NK-92 (cell line): ENCODE data around the gene NEK1.
"Not testable (repeated sequence)": the region's sequence is repeated elsewhere in the genome, so short reads cannot be mapped to it uniquely, and the experiment has no call there.

Experiments used
- DNase-seq: peaks from one replicate; lab custom pipeline; 2025; ENCODE audit not compliant: unreplicated experiment; lab: John Stamatoyannopoulos, UW

Gene NEK1

DNA sequence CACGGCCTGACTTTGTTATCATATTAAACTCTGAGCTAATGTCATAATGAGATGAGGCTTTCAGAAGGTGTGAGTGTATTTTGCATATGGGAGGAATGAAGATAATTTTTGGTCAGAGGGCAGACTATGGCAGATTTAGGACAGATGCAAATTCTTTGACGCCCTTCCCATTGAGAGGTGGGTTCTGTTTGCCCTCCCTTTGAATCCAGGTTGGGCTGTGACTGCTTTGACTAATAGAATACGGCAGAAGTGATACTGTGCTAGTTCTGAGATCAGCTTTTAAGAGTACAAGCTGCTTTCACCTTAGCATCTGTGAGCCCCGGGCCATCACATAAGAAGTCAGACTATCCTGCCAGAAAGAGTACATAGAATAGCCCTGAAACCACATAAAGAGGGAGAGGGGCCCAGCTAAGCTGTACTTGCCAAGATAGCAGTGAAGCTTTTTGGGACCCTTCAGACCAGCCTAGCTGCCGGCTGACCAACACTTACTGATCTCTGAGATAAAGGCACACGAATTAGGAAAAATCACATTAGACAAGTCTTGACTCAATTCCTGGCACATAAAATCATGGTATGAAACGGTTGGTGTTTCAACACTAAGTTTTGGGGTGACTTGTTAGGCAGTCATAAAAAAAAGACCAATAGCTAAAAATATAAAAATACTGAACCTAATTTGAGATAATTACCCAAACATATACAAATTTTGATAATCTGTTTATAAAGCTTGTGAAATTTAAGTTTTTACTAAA, 174.9 kb downstream of the NEK1 start:
- DNase-seq, result no peak

- no peak for DNase-seq
Measured at GRCh38 chr4:169436734-169437133, 175.6 kb downstream of the NEK1 start.

DNA sequence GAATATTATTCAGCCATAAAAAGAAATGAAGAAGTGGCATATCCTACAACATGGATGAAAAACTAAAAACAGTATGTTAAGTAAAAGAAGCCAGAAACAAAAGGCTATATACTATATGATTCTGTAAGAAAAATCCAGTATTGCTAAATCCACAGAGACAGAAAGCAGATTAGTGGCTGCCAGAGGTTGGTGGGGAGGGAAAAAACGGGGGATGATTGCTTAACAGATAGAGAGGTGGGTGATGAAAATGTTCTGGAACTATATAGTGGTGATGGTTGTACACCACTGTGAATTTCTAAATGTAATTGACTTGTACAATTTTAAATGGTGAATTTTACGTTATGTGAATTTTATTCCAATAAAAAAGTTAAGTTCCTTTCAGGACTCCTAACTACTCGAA, 184.0 kb downstream of the NEK1 start:
- no peak for DNase-seq

- DNase-seq, result not testable (repeated sequence)
Measured at GRCh38 chr4:169427727-169428126, 184.7 kb downstream of the NEK1 start.

DNA sequence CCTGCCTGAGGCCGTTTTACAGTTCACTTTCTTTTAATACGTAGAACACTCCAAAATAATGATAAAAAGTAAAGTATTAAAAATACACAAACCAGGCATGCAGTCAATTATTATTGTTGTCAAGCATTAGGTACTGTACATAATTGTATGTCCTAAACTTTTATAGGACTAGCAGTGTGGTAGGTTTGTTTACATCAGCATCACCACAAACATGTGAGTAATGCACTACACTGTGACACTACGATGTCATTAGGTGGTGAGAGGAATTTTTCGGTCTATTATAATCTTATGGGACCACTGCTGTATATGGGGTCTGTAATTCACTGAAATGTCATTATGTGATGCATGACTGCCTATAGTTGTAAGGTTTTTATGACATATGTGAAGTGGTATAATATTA, 192.1 kb downstream of the NEK1 start:
- no peak for DNase-seq

DNA sequence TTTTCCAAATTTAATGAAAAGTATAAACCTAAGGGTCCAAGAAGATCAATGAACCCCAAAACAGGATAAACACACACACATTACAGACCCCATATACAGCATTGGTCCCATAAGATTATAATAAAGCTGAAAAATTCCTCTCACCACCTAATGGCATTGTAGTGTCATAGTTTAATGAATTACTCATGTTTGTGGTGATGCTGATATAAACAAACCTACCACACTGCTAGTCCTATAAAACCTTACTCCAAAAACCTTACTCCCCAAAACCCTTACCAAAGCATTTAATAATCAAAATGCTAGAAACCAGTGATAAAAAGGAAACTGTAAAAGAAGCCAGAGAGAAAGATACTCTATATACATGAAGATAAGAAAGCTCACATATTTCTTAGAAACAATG, 193.5 kb downstream of the NEK1 start:
- no peak for DNase-seq

DNA sequence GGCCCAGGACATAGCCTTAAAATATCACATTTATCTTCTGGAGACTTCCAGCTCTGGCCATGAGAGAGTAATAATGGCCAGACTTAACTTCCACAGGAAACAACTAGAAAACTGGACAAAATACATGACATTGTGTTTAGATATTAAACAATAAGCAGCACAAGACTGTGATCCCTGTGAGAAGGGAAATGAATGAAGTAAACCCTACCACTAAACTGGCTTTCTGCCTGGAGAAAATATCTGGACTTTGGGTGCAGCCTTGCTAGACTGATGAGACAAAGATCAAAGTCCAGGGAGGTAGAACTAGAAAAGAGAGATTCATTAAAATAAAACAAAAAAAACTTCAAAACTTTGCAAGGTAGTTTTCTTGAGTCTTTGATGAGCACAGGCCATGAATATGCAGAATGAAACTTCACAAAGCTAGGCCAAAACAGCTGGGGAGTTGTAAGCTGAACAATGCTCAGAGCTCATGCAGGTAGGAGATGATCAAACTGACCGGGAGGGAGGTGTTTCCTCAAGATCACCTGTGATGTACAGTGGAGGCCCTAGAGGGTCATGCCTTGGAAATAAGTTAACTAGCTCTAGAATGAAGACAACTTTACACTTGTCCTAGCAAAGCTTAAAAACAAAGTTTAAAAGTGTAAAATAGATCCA, 194.6 kb downstream of the NEK1 start:
- DNase-seq, result no peak

DNA sequence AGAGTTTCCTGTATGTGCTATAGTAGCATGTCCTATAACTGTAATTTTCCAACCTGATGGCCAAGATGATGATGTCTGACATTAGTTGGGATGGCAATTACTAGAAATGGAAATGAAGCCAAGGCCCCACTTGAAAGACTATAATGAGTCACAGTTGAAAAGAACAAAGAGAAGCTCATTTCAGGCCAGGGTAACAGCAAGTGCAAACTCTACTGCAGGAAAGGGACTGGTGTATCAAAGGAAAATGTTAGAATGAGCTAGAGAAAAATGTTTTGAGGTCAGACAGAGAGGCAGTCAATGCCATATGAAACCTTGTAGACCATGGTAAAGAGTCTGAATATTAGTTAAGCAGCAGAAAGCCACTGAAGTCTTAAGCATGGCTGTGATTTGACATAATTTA, 195.4 kb downstream of the NEK1 start:
- DNase-seq, result no peak

DNA sequence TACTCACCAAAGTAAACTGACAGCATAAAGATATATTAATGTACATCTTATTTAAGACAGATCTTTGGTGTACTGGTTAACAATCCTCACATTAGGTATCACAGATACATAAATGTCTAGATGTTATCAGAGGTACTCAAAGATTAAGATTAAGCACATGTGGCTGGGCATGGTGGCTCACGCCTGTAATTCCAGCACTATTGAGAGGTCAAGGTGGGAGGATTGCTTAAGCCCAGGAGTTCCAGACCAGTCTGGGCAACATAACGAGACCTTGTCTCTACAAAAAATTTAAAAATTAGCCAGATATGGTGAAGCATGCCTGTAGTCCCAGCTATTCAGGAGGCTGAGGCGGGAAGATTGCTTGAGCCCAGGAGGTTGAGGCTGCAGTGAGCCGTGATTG, 195.9 kb downstream of the NEK1 start:
- DNase-seq, result no peak

GRCh38 chr4:169414913-169415312, 197.5 kb downstream of the NEK1 start:
- DNase-seq, result no peak

DNA sequence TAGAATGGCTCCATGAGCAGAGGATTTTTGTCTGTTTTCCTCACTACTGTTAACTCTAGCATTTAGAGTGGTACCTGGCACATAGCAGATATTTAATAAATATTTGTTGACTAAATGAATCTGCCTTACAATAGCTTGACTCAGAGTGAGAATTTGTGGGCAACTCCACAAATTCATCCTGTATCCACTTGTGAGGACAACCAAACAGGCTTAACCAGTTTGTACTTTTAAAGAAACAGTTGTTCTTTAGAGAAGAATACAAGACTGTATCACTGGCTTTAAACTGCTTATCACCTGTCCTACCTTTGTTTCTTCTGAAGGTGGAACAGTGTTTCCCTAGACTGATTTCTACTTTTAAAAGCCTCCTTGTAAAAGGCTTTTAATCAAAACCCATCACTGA, 200.3 kb downstream of the NEK1 start:
- DNase-seq, result no peak

DNA sequence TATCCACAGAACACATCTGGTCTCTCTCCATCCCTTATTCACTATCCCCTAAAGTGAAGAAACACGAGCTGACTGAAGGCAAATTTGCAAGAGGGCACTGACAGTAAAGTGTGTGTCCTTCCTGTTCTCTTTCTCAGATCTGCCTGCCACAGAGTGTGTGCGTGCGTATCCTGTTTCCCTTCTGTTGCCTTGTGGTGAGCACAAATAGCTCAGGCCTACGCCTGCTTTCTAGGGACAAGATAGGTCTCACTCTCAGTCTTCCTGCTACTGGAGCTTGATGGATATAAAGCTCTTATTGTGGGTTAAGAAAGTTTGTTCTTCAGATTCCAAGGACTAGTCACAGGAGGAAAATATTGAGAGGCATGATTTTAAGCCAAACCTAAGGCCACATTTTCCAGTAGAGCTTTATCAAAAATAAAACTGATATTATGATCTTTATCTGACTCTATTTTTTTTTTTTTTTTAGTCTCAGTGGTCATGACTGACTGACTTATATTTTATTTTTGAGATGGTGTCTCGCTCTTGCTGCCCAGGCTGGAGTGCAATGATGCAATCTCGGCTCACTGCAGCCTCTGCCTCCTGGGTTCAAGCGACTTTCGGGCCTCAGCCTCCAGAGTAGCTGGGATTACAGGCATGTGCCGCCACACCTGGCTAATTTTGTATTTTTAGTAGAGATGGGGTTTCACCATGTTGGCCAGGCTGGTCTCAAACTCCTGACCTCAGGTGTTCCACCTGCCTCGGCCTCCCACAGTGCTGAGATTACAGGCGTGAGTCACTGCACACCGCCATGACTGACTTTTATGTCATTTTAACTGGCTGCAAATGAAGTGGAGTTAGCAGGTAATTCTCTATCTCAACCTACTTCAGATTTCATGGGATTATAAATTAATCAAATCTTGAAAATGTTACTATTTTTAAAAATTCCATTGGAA, 201.3 kb downstream of the NEK1 start:
- DNase-seq, result no peak

- no peak for DNase-seq
Measured at GRCh38 chr4:169407217-169407845, 205.1 kb downstream of the NEK1 start.

DNA sequence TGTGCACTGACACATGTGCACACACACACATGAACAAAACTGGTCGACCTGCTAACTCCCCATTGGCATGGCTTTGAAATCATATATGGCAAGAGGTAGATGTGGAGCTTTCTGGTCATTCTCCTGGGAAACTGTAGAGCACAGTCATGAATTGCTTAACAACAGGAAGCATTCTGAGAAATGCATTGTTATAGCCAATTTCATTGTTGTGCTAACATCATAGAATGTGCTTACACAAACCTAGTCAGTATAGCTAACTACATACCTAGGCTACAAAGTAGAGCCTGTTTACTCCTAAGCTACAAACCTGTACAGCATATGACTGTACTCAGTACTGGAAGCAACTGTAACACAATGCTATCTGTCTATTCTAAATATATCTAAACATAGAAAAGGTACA, 207.4 kb downstream of the NEK1 start:
- DNase-seq, result no peak

DNA sequence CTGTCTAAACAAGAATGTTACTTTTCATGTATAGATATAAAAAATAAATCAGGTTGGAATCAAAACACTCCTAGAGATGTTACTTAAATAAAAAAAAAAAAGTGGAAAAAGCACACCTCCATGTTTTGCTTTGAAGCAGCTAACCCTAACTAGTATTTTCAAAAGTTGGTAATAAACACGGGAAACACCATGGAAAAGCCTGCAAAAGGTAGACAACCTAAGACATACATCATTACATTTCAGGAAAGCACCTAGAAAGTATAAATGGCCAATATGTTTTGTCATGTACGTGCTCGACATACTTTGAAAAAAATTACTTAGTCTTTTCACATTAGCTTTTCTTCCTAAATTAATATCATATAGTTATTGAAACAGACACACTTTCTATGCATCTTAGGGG, 211.6 kb downstream of the NEK1 start:
- DNase-seq, result no peak

- no peak for DNase-seq
Measured at GRCh38 chr4:169399976-169400767, 212.2 kb downstream of the NEK1 start.

- DNase-seq, result no peak
Measured at GRCh38 chr4:169398316-169398715, 214.1 kb downstream of the NEK1 start.

DNA sequence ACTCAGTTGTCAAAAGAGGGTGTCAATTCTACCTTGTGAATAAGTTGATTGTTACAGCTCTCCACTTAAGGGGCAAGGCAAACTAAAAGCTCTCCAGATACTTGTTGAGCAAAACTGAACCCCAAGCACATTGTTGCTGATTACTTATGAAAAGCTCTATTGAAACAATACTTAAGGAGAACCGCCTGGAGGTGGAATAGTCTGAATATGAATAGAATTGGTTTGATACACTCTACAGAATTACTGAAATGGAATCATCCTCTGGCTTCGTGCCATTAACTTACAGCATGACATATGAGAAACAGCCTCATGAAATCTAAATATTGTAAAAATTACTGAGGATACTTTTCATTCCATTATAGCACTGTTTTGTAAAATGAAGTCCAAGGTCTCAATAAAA, 214.6 kb downstream of the NEK1 start:
- no peak for DNase-seq

- DNase-seq, result no peak
Measured at GRCh38 chr4:169385376-169385775, 227.0 kb downstream of the NEK1 start.

DNA sequence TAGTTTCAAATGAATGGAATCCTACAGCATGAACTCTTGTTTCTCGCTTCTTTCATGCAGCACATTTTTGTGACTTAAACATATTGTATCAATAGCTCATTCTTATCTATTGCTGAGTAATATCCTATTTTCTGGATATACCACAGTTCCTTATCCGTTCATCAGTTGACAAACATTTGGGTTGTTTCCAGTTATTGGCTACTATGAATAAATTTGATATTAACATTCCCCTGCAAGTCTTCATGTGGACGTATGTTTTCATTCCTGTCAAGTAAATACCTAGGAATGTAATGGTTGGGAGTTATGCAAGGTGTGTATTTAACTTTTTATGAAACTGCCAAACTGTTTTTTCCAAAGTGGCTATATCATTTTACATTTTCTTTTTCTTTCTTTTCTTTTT, 227.6 kb downstream of the NEK1 start:
- DNase-seq, result no peak

- DNase-seq, result no peak
Measured at GRCh38 chr4:169383724-169384123, 228.7 kb downstream of the NEK1 start.
